Measurements from ENCODE around the gene RAB28.

The RAB28 gene

GRCh38 chr4:13364653-13365052 lies 119.5 kb downstream of the RAB28 start:
- DNase-seq (ENCODE audit: low spot score), result no peak
- no peak for TF ChIP-seq CTCF (IDR thresholded peaks at IDR 0.05; ENCODE audit: extremely low read depth, insufficient read depth, missing control alignments)
- in situ Hi-C loops (cut with MboI; ENCODE audit: low pct_unique_long_range_greater_than_20kb, low sequenced_read_pairs, unreplicated experiment), result no loop called here

GRCh38 chr4:13364172-13364571 lies 120.0 kb downstream of the RAB28 start:
- DNase-seq (ENCODE audit: low spot score), result no peak
- TF ChIP-seq CTCF (IDR thresholded peaks at IDR 0.05; ENCODE audit: extremely low read depth, insufficient read depth, missing control alignments), result no peak
- in situ Hi-C loops (cut with MboI; ENCODE audit: low pct_unique_long_range_greater_than_20kb, low sequenced_read_pairs, unreplicated experiment), result no loop called here

GRCh38 chr4:13359809-13360208 lies 124.3 kb downstream of the RAB28 start:
- in situ Hi-C loops (cut with MboI; ENCODE audit: low pct_unique_long_range_greater_than_20kb, low sequenced_read_pairs, unreplicated experiment), result no loop called here
- no peak for TF ChIP-seq CTCF (IDR thresholded peaks at IDR 0.05; ENCODE audit: extremely low read depth, insufficient read depth, missing control alignments)
- no peak for DNase-seq (ENCODE audit: low spot score)

- in situ Hi-C loops (cut with MboI; ENCODE audit: low pct_unique_long_range_greater_than_20kb, low sequenced_read_pairs, unreplicated experiment), result no loop called here
- no peak for DNase-seq (ENCODE audit: low spot score)
- no peak for TF ChIP-seq CTCF (IDR thresholded peaks at IDR 0.05; ENCODE audit: extremely low read depth, insufficient read depth, missing control alignments)
Measured at GRCh38 chr4:13355111-13355880, 128.8 kb downstream of the RAB28 start.

- TF ChIP-seq CTCF (IDR thresholded peaks at IDR 0.05; ENCODE audit: extremely low read depth, insufficient read depth, missing control alignments), result no peak
- DNase-seq (ENCODE audit: low spot score), result no peak
- in situ Hi-C loops (cut with MboI; ENCODE audit: low pct_unique_long_range_greater_than_20kb, low sequenced_read_pairs, unreplicated experiment), result no loop called here
Measured at GRCh38 chr4:13349096-13349495, 135.0 kb downstream of the RAB28 start.

- TF ChIP-seq CTCF (IDR thresholded peaks at IDR 0.05; ENCODE audit: extremely low read depth, insufficient read depth, missing control alignments), result no peak
- in situ Hi-C loops (cut with MboI; ENCODE audit: low pct_unique_long_range_greater_than_20kb, low sequenced_read_pairs, unreplicated experiment), result no loop called here
- DNase-seq (ENCODE audit: low spot score), result no peak
Measured at GRCh38 chr4:13348216-13348615, 135.9 kb downstream of the RAB28 start.
